GM23338 (cell line): ENCODE measurements around the gene COMTD1. TPM values are rescaled to one million over a fixed set of nuclear protein-coding genes. Genes with fewer than 3 reads are reported as not detected.
"Not testable (repeated sequence)": the region's sequence is repeated elsewhere in the genome, so short reads cannot be mapped to it uniquely, and the experiment has no call there.

Experiments used
- ATAC-seq: fragments of 200-7000 bp; cut with Tn5 transposase; 3 replicates; pipeline ENCODE4 v1.9.1; 2020
- DNase-seq: peaks from one replicate; pipeline ENCODE4 v3.0.0-alpha.2; 2015; ENCODE audit warnings: low spot score
- H2AFZ ChIP-seq: fragments of 200-600 bp; sonication (generic); 2 replicates; pipeline ENCODE4 v1.8.0; 2016; ENCODE audit warnings: antibody characterized with exemption, mild to moderate bottlenecking, moderate library complexity
- H3F3A ChIP-seq: fragments of 200-600 bp; sonication (generic); replicated peaks from 2 replicates; pipeline ENCODE4 v1.8.0; 2017; ENCODE audit warnings: antibody characterized with exemption, mixed run types, low read depth
- H3K27ac ChIP-seq: fragments of 200-600 bp; sonication (generic); 2 replicates; pipeline ENCODE4 v1.6.1; 2016; ENCODE audit warnings: low read depth
- H3K27me3 ChIP-seq: fragments of 200-600 bp; sonication (generic); 2 replicates; pipeline ENCODE4 v1.8.0; 2016; ENCODE audit warnings: mild to moderate bottlenecking, mixed run types, moderate library complexity; ENCODE audit not compliant: insufficient read depth
- H3K36me3 ChIP-seq: fragments of 200-600 bp; sonication (generic); 2 replicates; pipeline ENCODE4 v1.8.0; 2016; ENCODE audit warnings: mild to moderate bottlenecking; ENCODE audit not compliant: insufficient read depth
- H3K4me1 ChIP-seq: fragments of 200-600 bp; sonication (generic); 2 replicates; pipeline ENCODE4 v1.8.0; 2016; ENCODE audit warnings: mild to moderate bottlenecking, moderate library complexity; ENCODE audit not compliant: insufficient read depth
- H3K4me2 ChIP-seq: fragments of 200-600 bp; sonication (generic); 2 replicates; pipeline ENCODE4 v1.7.1; 2017; ENCODE audit warnings: mixed run types
- H3K4me3 ChIP-seq: fragments of 200-600 bp; sonication (generic); 2 replicates; pipeline ENCODE4 v1.6.1; 2016; ENCODE audit warnings: mixed run types
- H3K79me2 ChIP-seq: fragments of 200-600 bp; sonication (generic); replicated peaks from 2 replicates; pipeline ENCODE4 v1.8.0; 2017; ENCODE audit warnings: mild to moderate bottlenecking; ENCODE audit not compliant: insufficient read depth
- H3K9me2 ChIP-seq: fragments of 200-600 bp; sonication (generic); 2 replicates; pipeline ENCODE4 v1.8.0; 2017; ENCODE audit not compliant: insufficient read depth
- H4K20me1 ChIP-seq: fragments of 200-600 bp; sonication (generic); replicated peaks from 2 replicates; pipeline ENCODE4 v1.8.0; 2017; ENCODE audit warnings: mild to moderate bottlenecking; ENCODE audit not compliant: insufficient read depth
- H3K27ac Mint-ChIP-seq: 2 replicates; pipeline ENCODE4 v1.8.0; 2020; ENCODE audit warnings: inconsistent platforms, mild to moderate bottlenecking, moderate library complexity, mixed read lengths
- H3K27me3 Mint-ChIP-seq: 3 replicates; pipeline ENCODE4 v1.8.0; 2022; ENCODE audit warnings: low read depth, mild to moderate bottlenecking, moderate library complexity, mixed read lengths, inconsistent platforms; ENCODE audit not compliant: insufficient read depth, poor library complexity
- H3K36me3 Mint-ChIP-seq: 3 replicates; pipeline ENCODE4 v1.8.0; 2021; ENCODE audit warnings: low read depth, mild to moderate bottlenecking, inconsistent platforms, moderate library complexity, mixed read lengths
- H3K4me1 Mint-ChIP-seq: 3 replicates; pipeline ENCODE4 v1.8.0; 2020; ENCODE audit warnings: mild to moderate bottlenecking, inconsistent platforms, mixed read lengths
- H3K4me3 Mint-ChIP-seq: 3 replicates; pipeline ENCODE4 v1.8.0; 2021; ENCODE audit warnings: moderate library complexity, mild to moderate bottlenecking, inconsistent platforms, mixed read lengths
- H3K9me3 Mint-ChIP-seq: 3 replicates; pipeline ENCODE4 v1.8.0; 2020; ENCODE audit warnings: moderate library complexity, mild to moderate bottlenecking, inconsistent platforms, mixed read lengths
- CREB1 ChIP-seq: fragments of 250-450 bp; sonication (Bioruptor Pico); IDR thresholded peaks from 2 replicates; pipeline ENCODE4 v1.5.0; 2020; ENCODE audit warnings: low read depth, mild to moderate bottlenecking, moderate library complexity
- ETS1 ChIP-seq: IDR thresholded peaks from 2 replicates; pipeline ENCODE4 v1.6.1; 2016; ENCODE audit warnings: antibody characterized with exemption
- EZH2phosphoT487 ChIP-seq: fragments of 200-600 bp; sonication (generic); IDR thresholded peaks from one replicate; pipeline ENCODE4 v1.8.1; 2018; ENCODE audit warnings: antibody characterized with exemption; ENCODE audit not compliant: unreplicated experiment
- JUNB ChIP-seq: IDR thresholded peaks from one replicate; pipeline ENCODE4 v1.6.1; 2016; ENCODE audit warnings: antibody characterized with exemption; ENCODE audit not compliant: unreplicated experiment
- POLR2AphosphoS5 ChIP-seq: IDR thresholded peaks from 2 replicates; pipeline ENCODE4 v1.6.1; 2016; ENCODE audit warnings: antibody characterized with exemption, low read depth
- REST ChIP-seq: IDR thresholded peaks from one replicate; pipeline ENCODE4 v1.6.1; 2018; ENCODE audit warnings: antibody characterized with exemption; ENCODE audit not compliant: unreplicated experiment
- ZNF114 ChIP-seq: fragments of 250-450 bp; sonication (Bioruptor Pico); IDR thresholded peaks from 2 replicates; pipeline ENCODE4 v1.5.0; 2020; ENCODE audit warnings: mild to moderate bottlenecking, moderate library complexity
- ZNF331 ChIP-seq: fragments of 250-450 bp; sonication (Bioruptor Pico); IDR thresholded peaks from 2 replicates; pipeline ENCODE4 v1.5.0; 2020; ENCODE audit warnings: low read depth, mild to moderate bottlenecking, moderate library complexity
- ZNF462 ChIP-seq: fragments of 250-450 bp; sonication (Bioruptor Pico); IDR thresholded peaks from 2 replicates; pipeline ENCODE4 v1.5.0; 2020; ENCODE audit warnings: mild to moderate bottlenecking, moderate library complexity
- polyA plus RNA-seq: library from polyadenylated mRNA; unstranded; fragments of >200 nt; fragmentation: Nextera tagmentation; extraction: Ambion mirVana; gene quantifications from 2 replicates; pipeline ENCODE4 v1.2.1, GENCODE V29; 2016
- total RNA-seq: library from RNA; depleted of rRNA; stranded (reverse); fragments of >200 nt; shearing (Covaris generic); gene quantifications from 2 replicates; pipeline ENCODE4 v1.2.3, GENCODE V29; 2014

Gene COMTD1
- total and polyA plus RNA-seq, 2 experiments from 2014 or later, result 40.0 to 46.7 TPM

GRCh38 chr10:75202321-75203045 is 33.3 kb downstream of the COMTD1 start (continued):
- TF ChIP-seq ZNF462, result no peak
- no peak for TF ChIP-seq ZNF331
- no peak for TF ChIP-seq JUNB
- no peak for TF ChIP-seq POLR2AphosphoS5
- no peak for TF ChIP-seq ETS1
- TF ChIP-seq ZNF114 (CRISPR knock-in tag), result no peak
- TF ChIP-seq EZH2phosphoT487, result no peak

GRCh38 chr10:75201793-75202307 is 33.9 kb downstream of the COMTD1 start:
- H3K9me2 ChIP-seq, result no peaks in the 10 kb centered on the region
- no peaks in the 10 kb centered on the region for H4K20me1 ChIP-seq
- no peaks in the 10 kb centered on the region for H3K36me3 ChIP-seq
- no peak overlapping the region for H3K4me3 ChIP-seq
- H3K27me3 ChIP-seq, result no peaks in the 10 kb centered on the region
- Mint-ChIP-seq H3K27me3 (peaks cover 6% of the 10 kb centered on the region), H3K9me3 (no peaks in the 10 kb centered on the region), H3K27ac (no peak overlapping the region; the same call in 1 of the 2 replicates), H3K4me1 (peaks cover 1% of the 10 kb centered on the region), H3K4me3 (no peak overlapping the region), H3K36me3 (no peaks in the 10 kb centered on the region)
- no peaks in the 10 kb centered on the region for H3K4me1 ChIP-seq
- no peak overlapping the region for H2AFZ ChIP-seq
- no peak overlapping the region for H3K4me2 ChIP-seq
- no peak for TF ChIP-seq CREB1 (CRISPR knock-in tag)
- no peak for TF ChIP-seq REST
- no peak overlapping the region for H3K27ac ChIP-seq
- H3F3A ChIP-seq, result no peaks in the 10 kb centered on the region
- DNase-seq, result no peak
- no peak for ATAC-seq
- H3K79me2 ChIP-seq, result no peaks in the 10 kb centered on the region

- H3K4me3 ChIP-seq, H3K27me3 Mint-ChIP-seq, H3K36me3 Mint-ChIP-seq, H3K36me3 ChIP-seq, ATAC-seq, H3K27me3 ChIP-seq, H3K4me2 ChIP-seq, H3K27ac ChIP-seq, H4K20me1 ChIP-seq, H3F3A ChIP-seq, H3K9me2 ChIP-seq, H3K4me1 ChIP-seq, DNase-seq, H3K27ac Mint-ChIP-seq, H3K4me3 Mint-ChIP-seq, H3K9me3 Mint-ChIP-seq, H3K4me1 Mint-ChIP-seq, H3K79me2 ChIP-seq, H2AFZ ChIP-seq: not testable (repeated sequence)
Measured at GRCh38 chr10:75199949-75200348, 35.8 kb downstream of the COMTD1 start.
